B cell (primary cell): ENCODE data around the gene MARS1. TPM values are rescaled to one million over a fixed set of nuclear protein-coding genes. Genes with fewer than 3 reads are reported as not detected.
"Not testable (repeated sequence)": the region's sequence is repeated elsewhere in the genome, so short reads cannot be mapped to it uniquely, and the experiment has no call there.

ENCODE experiments used
- ATAC-seq: fragments of 200-7000 bp; cut with Tn5 transposase; one replicate; pipeline ENCODE4 v1.10.0; 2021; ENCODE audit warnings: low read depth, mild to moderate bottlenecking, moderate number of reproducible peaks, moderate library complexity
- CTCF ChIA-PET: fragments of 350-600 bp; sonication (Branson Sonifier 250); formaldehyde crosslinking; loops from one replicate; lab custom pipeline; 2021; ENCODE audit warnings: antibody characterized with exemption, inconsistent platforms; lab: Charles Lee
- POLR2A ChIA-PET: fragments of 350-600 bp; sonication (Branson Sonifier 250); formaldehyde crosslinking; loops from one replicate; lab custom pipeline; 2021; ENCODE audit warnings: antibody characterized with exemption; lab: Charles Lee
- DNase-seq: peaks from one replicate; pipeline ENCODE4 v3.0.0; 2013
- H2AFZ ChIP-seq: 2 replicates; pipeline ENCODE4 v1.6.1; 2012; ENCODE audit warnings: mild to moderate bottlenecking, low read depth, low read length; ENCODE audit not compliant: insufficient read depth, poor library complexity, severe bottlenecking
- H3K27ac ChIP-seq, 2 donors: 1 replicate in 1 of 2; 2 replicates in 1 of 2; pipeline ENCODE4 v1.5.1; 2012 to 2013; ENCODE audit warnings: low read length in 2 of 2, mild to moderate bottlenecking in 2 of 2, moderate library complexity in 1 of 2
- H3K27me3 ChIP-seq, 4 experiments: fragments of 200-600 bp in 1 of 4; sonication (generic) in 1 of 4; replicated peaks in 1 of 4; 1 replicate in 2 of 4; 2 replicates in 2 of 4; pipeline versions ENCODE4 v1.6.1 to v1.7.0; 2013 to 2016; ENCODE audit warnings: low read length in 3 of 4, mild to moderate bottlenecking in 2 of 4, mixed read lengths in 1 of 4, moderate library complexity in 1 of 4; ENCODE audit not compliant: insufficient read depth in 4 of 4, control insufficient read depth in 3 of 4; ENCODE audit errors: control extremely low read depth in 1 of 4
- H3K36me3 ChIP-seq, 2 experiments: replicated peaks in 1 of 2; 1 replicate in 1 of 2; 2 replicates in 1 of 2; pipeline versions ENCODE4 v1.6.1 to v1.7.1; 2013; ENCODE audit warnings: low read length in 1 of 2; ENCODE audit not compliant: insufficient read depth in 2 of 2, control insufficient read depth in 1 of 2; ENCODE audit errors: control extremely low read depth in 1 of 2, extremely low read depth in 1 of 2
- H3K4me1 ChIP-seq, 2 donors: fragments of 200-600 bp in 1 of 2; sonication (generic) in 1 of 2; 1 replicate in 1 of 2; 2 replicates in 1 of 2; pipeline versions ENCODE4 v1.5.1 to v1.6.1; 2013 to 2017; ENCODE audit warnings: low read length in 2 of 2; ENCODE audit not compliant: control insufficient read depth in 2 of 2, insufficient read depth in 2 of 2
- H3K4me2 ChIP-seq: replicated peaks from 2 replicates; pipeline ENCODE3; 2012; ENCODE audit warnings: mild to moderate bottlenecking, low read depth, low read length; ENCODE audit not compliant: poor library complexity, severe bottlenecking
- H3K4me3 ChIP-seq, 5 experiments: fragments of 200-600 bp in 1 of 5; sonication (generic) in 1 of 5; 1 replicate in 3 of 5; 2 replicates in 2 of 5; pipeline versions ENCODE4 v1.5.1 to v1.7.0; 2011 to 2016; ENCODE audit warnings: low read length in 4 of 5, mild to moderate bottlenecking in 4 of 5, low read depth in 2 of 5, control low read depth in 1 of 5, moderate library complexity in 1 of 5; ENCODE audit not compliant: insufficient read depth in 1 of 5; ENCODE audit errors: control extremely low read depth in 1 of 5, extremely low read depth in 1 of 5
- H3K79me2 ChIP-seq: fragments of 200-600 bp; sonication (generic); one replicate; pipeline ENCODE4 v1.6.0; 2016; ENCODE audit warnings: low read length; ENCODE audit not compliant: control insufficient read depth, insufficient read depth
- H3K9ac ChIP-seq: fragments of 200-600 bp; sonication (generic); 2 replicates; pipeline ENCODE4 v1.6.1; 2017; ENCODE audit warnings: mild to moderate bottlenecking, low read length, moderate library complexity
- H3K9me3 ChIP-seq, 3 donors: one replicate each; pipeline versions ENCODE4 v1.6.1 to v1.7.1; 2013; ENCODE audit warnings: low read length in 2 of 3; ENCODE audit not compliant: control insufficient read depth in 2 of 3, insufficient read depth in 1 of 3; ENCODE audit errors: control extremely low read depth in 1 of 3
- H4K20me1 ChIP-seq: 2 replicates; pipeline ENCODE4 v1.6.0; 2012; ENCODE audit warnings: mild to moderate bottlenecking, low read length; ENCODE audit not compliant: insufficient read depth, control insufficient read depth, poor library complexity, severe bottlenecking
- H3K27ac Mint-ChIP-seq: one replicate; pipeline ENCODE4 v1.8.0; 2021; ENCODE audit warnings: mixed read lengths
- H3K27me3 Mint-ChIP-seq: one replicate; pipeline ENCODE4 v1.8.0; 2021; ENCODE audit warnings: mixed read lengths
- H3K4me1 Mint-ChIP-seq: one replicate; pipeline ENCODE4 v1.8.0; 2021; ENCODE audit warnings: mixed read lengths
- H3K4me3 Mint-ChIP-seq: one replicate; pipeline ENCODE4 v1.8.0; 2021; ENCODE audit warnings: mixed read lengths
- H3K9me3 Mint-ChIP-seq: one replicate; pipeline ENCODE4 v1.8.0; 2022; ENCODE audit warnings: mixed read lengths; ENCODE audit not compliant: insufficient read depth
- CTCF ChIP-seq: fragments of 200-600 bp; IDR thresholded peaks from one replicate; pipeline ENCODE4 v1.8.0; 2022; ENCODE audit warnings: antibody characterized with exemption, mild to moderate bottlenecking
- EZH2 ChIP-seq: IDR thresholded peaks from 2 replicates; pipeline ENCODE4 v1.6.1; 2012; ENCODE audit warnings: borderline replicate concordance, low read depth, mild to moderate bottlenecking, moderate library complexity, low read length; ENCODE audit not compliant: insufficient read depth, poor library complexity, severe bottlenecking
- WGBS: methylation state at CpG from one replicate; pipeline ENCODE4 v1.1.5; 2013; ENCODE audit warnings: missing lambda C conversion rate; ENCODE audit not compliant: insufficient coverage; 5-methylcytosine and 5-hydroxymethylcytosine counted together
- intact Hi-C: fragments of 100-400 bp; cut with micrococcal nuclease; formaldehyde crosslinking; loops from one replicate; pipeline ENCODE4 v1.10.0; 2022
- polyA plus RNA-seq: library from polyadenylated mRNA; depleted of rRNA; stranded (reverse); fragments of >200 nt; gene quantifications from 2 replicates; pipeline ENCODE4 v1.2.3, GENCODE V29; 2012
- total RNA-seq, 2 donors: library from RNA; stranded (reverse); fragments of 120-200 nt in 1 of 2; gene quantifications; 1 replicate in 1 of 2; 2 replicates in 1 of 2; pipeline versions ENCODE4 v1.2.3 to v1.2.4, GENCODE V29; 2013 to 2022

The MARS1 gene
- total and polyA plus RNA-seq, 2 donors (not counting 1 experiment from before 2014, with no cell fraction given), result 158 to 193 TPM

- 97% methylated on average over 8 of the region's 11 CpGs for WGBS
- Histone ChIP-seq H3K27ac (no peak overlapping the region), H2AFZ (no peak overlapping the region), H3K79me2 (peaks cover 25% of the 10 kb centered on the region), H3K9ac (no peak overlapping the region), H3K9me3 (no peaks in the 10 kb centered on the region), H3K27me3 (no peaks in the 10 kb centered on the region), H3K36me3 (peaks cover 27 to 62% of the 10 kb centered on the region in 2 experiments), H3K4me2 (no peak overlapping the region), H4K20me1 (peaks cover 19% of the 10 kb centered on the region), H3K4me1 (peaks cover 23 to 31% of the 10 kb centered on the region in 2 donors), H3K4me3 (no peak overlapping the region)
- H3K4me1 Mint-ChIP-seq, result peaks cover 33% of the 10 kb centered on the region
- POLR2A ChIA-PET, result interaction anchor here (0.6 to 2.3 kb wide), 4 partner anchors 17 to 69 kb away, joined by 3 to 5 read pairs (median 4); no protein-coding TSS in a partner anchor
- no peaks in the 10 kb centered on the region for H3K9me3 Mint-ChIP-seq
- TF ChIP-seq CTCF, result no peak
- TF ChIP-seq EZH2, result no peak
- no peak overlapping the region for H3K4me3 Mint-ChIP-seq
- intact Hi-C loops, result no loop called here
- ATAC-seq (no peak), DNase-seq (no peak)
- H3K27ac Mint-ChIP-seq, result no peak overlapping the region
- CTCF ChIA-PET, result interaction anchor here (1.1 to 1.2 kb wide), 2 partner anchors 58 to 61 kb away, joined by 3 read pairs; partner anchors contain the start of gene INHBE
- no peaks in the 10 kb centered on the region for H3K27me3 Mint-ChIP-seq
Observed at GRCh38 chr12:57516617-57517153, 28.8 kb downstream of the MARS1 start.

GRCh38 chr12:57517187-57517586, 29.3 kb downstream of the MARS1 start:
- DNase-seq (no peak), ATAC-seq (no peak)
- no peaks in the 10 kb centered on the region for H3K9me3 Mint-ChIP-seq
- POLR2A ChIA-PET, result interaction anchor here (2.3 kb wide), 1 partner anchor 40 kb away, joined by 5 read pairs; no protein-coding TSS in a partner anchor
- no peak overlapping the region for H3K27ac Mint-ChIP-seq
- Histone ChIP-seq H3K4me3 (no peak overlapping the region), H3K4me2 (no peak overlapping the region), H3K27ac (no peak overlapping the region), H3K9ac (no peak overlapping the region), H3K36me3 (peaks cover 27 to 57% of the 10 kb centered on the region in 2 experiments), H3K27me3 (no peaks in the 10 kb centered on the region), H4K20me1 (peaks cover 19% of the 10 kb centered on the region), H3K4me1 (peaks cover 28 to 36% of the 10 kb centered on the region in 2 donors), H3K9me3 (no peaks in the 10 kb centered on the region), H3K79me2 (peaks cover 25% of the 10 kb centered on the region), H2AFZ (no peak overlapping the region)
- peaks cover 38% of the 10 kb centered on the region for H3K4me1 Mint-ChIP-seq
- intact Hi-C loops, result no loop called here
- 11% methylated on average over 1 of the region's 1 CpG for WGBS
- H3K27me3 Mint-ChIP-seq, result no peaks in the 10 kb centered on the region
- TF ChIP-seq CTCF, result no peak
- TF ChIP-seq EZH2, result no peak
- H3K4me3 Mint-ChIP-seq, result peak overlapping the region; percentile 36
- CTCF ChIA-PET, result interaction anchor here (1.1 kb wide), 1 partner anchor 58 kb away, joined by 3 read pairs; no protein-coding TSS in a partner anchor

DNA sequence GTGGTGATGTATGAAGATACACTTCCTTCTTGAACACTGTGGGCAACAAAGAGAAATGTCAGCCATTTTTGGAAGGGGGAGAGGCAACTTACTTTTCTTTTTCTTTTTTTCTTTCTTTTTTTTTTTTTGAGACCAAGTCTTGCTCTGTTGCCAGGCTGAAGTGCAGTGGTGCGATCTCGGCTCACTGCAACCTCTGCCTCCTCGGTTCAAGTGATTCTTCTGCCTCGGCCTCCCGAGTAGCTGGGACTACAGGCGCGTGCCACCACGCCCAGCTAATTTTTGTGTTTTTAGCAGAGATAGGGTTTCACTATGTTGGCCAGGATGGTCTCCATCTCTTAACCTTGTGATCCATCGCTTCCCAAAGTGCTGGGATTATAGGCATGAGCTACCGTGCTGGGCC, 29.9 kb downstream of the MARS1 start:
- ChIA-PET CTCF (interaction anchor here (0.6 to 1.1 kb wide), 2 partner anchors 59 to 180 kb away, joined by 3 read pairs; no protein-coding TSS in a partner anchor), POLR2A (interaction anchor here (2.3 kb wide), 1 partner anchor 40 kb away, joined by 5 read pairs; no protein-coding TSS in a partner anchor)
- H3K4me1 ChIP-seq, result peaks cover 29 to 38% of the 10 kb centered on the region in 2 donors
- H3K27me3 Mint-ChIP-seq, H3K27me3 ChIP-seq, H3K9me3 ChIP-seq, DNase-seq, intact Hi-C loops, H3K4me2 ChIP-seq, H3K27ac Mint-ChIP-seq, H3K9ac ChIP-seq, H3K4me3 ChIP-seq, H3K9me3 Mint-ChIP-seq, ATAC-seq, H2AFZ ChIP-seq: not testable (repeated sequence)
- H3K36me3 ChIP-seq, result peaks cover 27 to 51% of the 10 kb centered on the region in 2 experiments
- peaks cover 19% of the 10 kb centered on the region for H4K20me1 ChIP-seq
- H3K4me1 Mint-ChIP-seq, result peaks cover 39% of the 10 kb centered on the region
- peaks cover 25% of the 10 kb centered on the region for H3K79me2 ChIP-seq
- peak overlapping the region in 1 of 2 donors; percentile 98 for H3K27ac ChIP-seq
- H3K4me3 Mint-ChIP-seq, result peak overlapping the region; percentile 36
- WGBS, result 92% methylated on average over 8 of the region's 10 CpGs
